HepG2 (cell line): ENCODE measurements around the gene P3H3. TPM values are rescaled to one million over a fixed set of nuclear protein-coding genes. Genes with fewer than 3 reads are reported as not detected.

ENCODE experiments used
- ARNT ChIP-seq: fragments of 450-650 bp; IDR thresholded peaks from 2 replicates; pipeline ENCODE4 v1.6.1; 2017
- CBX1 ChIP-seq: IDR thresholded peaks from one replicate; pipeline ENCODE4 v1.6.1; 2016; ENCODE audit warnings: antibody characterized with exemption, low read depth
- DMAP1 ChIP-seq: IDR thresholded peaks from 2 replicates; pipeline ENCODE4 v1.6.1; 2016
- EHMT2 ChIP-seq: fragments of 200-600 bp; sonication (generic); IDR thresholded peaks from 2 replicates; pipeline ENCODE4 v1.7.0; 2017; ENCODE audit warnings: antibody characterized with exemption, low read depth, low read length, borderline replicate concordance
- ETV5 ChIP-seq: IDR thresholded peaks from 2 replicates; pipeline ENCODE4 v1.6.1; 2018; ENCODE audit warnings: missing biosample characterization, missing genetic modification reagents, inconsistent platforms, borderline replicate concordance
- FOXM1 ChIP-seq: sonication (generic); formaldehyde crosslinking; IDR thresholded peaks from 2 replicates; pipeline ENCODE4 v1.5.0; 2020; ENCODE audit warnings: missing genetic modification reagents
- FUBP1 ChIP-seq: sonication (generic); formaldehyde crosslinking; IDR thresholded peaks from 2 replicates; pipeline ENCODE4 v1.5.1; 2020; ENCODE audit warnings: missing genetic modification reagents, mild to moderate bottlenecking, borderline replicate concordance
- GMEB1 ChIP-seq: sonication (generic); formaldehyde crosslinking; IDR thresholded peaks from 2 replicates; pipeline ENCODE4 v1.5.1; 2020; ENCODE audit warnings: missing genetic modification reagents, mild to moderate bottlenecking, borderline replicate concordance
- PREB ChIP-seq: sonication (generic); formaldehyde crosslinking; IDR thresholded peaks from 2 replicates; pipeline ENCODE4 v1.4.0; 2020; ENCODE audit warnings: missing genetic modification reagents
- RFXAP ChIP-seq: sonication (generic); formaldehyde crosslinking; IDR thresholded peaks from 2 replicates; pipeline ENCODE4 v1.4.0; 2020; ENCODE audit warnings: missing genetic modification reagents, borderline replicate concordance
- SNAI1 ChIP-seq: sonication (generic); formaldehyde crosslinking; IDR thresholded peaks from 2 replicates; pipeline ENCODE4 v1.5.0; 2020; ENCODE audit warnings: mild to moderate bottlenecking, missing genetic modification reagents, borderline replicate concordance
- THAP7 ChIP-seq: sonication (generic); formaldehyde crosslinking; IDR thresholded peaks from 2 replicates; pipeline ENCODE4 v1.8.1; 2023; ENCODE audit warnings: mild to moderate bottlenecking, missing genetic modification reagents
- XRCC5 ChIP-seq: fragments of 200-400 bp; formaldehyde crosslinking; optimal IDR thresholded peaks from 2 replicates; pipeline ENCODE3; 2017; ENCODE audit warnings: mild to moderate bottlenecking, low read length
- ZMAT3 ChIP-seq: sonication (generic); formaldehyde crosslinking; conservative IDR thresholded peaks from 2 replicates; pipeline ENCODE4 v1.7.0; 2021; ENCODE audit warnings: missing genetic modification reagents
- ZNF160 ChIP-seq: sonication (generic); formaldehyde crosslinking; IDR thresholded peaks from 2 replicates; pipeline ENCODE4 v1.8.0; 2022; ENCODE audit warnings: mild to moderate bottlenecking, inconsistent platforms, missing genetic modification reagents
- ZNF276 ChIP-seq: sonication (generic); formaldehyde crosslinking; IDR thresholded peaks from 2 replicates; pipeline ENCODE4 v1.4.0; 2020; ENCODE audit warnings: mild to moderate bottlenecking, low read depth, missing genetic modification reagents
- ZNF317 ChIP-seq: sonication (generic); formaldehyde crosslinking; IDR thresholded peaks from 2 replicates; pipeline ENCODE4 v1.5.0; 2020; ENCODE audit warnings: mild to moderate bottlenecking, missing genetic modification reagents
- ZNF430 ChIP-seq: sonication (generic); formaldehyde crosslinking; IDR thresholded peaks from 2 replicates; pipeline ENCODE4 v1.9.0; 2021; ENCODE audit warnings: mild to moderate bottlenecking, missing genetic modification reagents
- ZNF432 ChIP-seq: sonication (generic); formaldehyde crosslinking; IDR thresholded peaks from 2 replicates; pipeline ENCODE4 v1.5.0; 2020; ENCODE audit warnings: missing genetic modification reagents, mild to moderate bottlenecking, borderline replicate concordance
- ZNF629 ChIP-seq: sonication (generic); formaldehyde crosslinking; conservative IDR thresholded peaks from 2 replicates; pipeline ENCODE4 v1.5.0; 2020; ENCODE audit warnings: missing genetic modification reagents
- ZNF782 ChIP-seq: sonication (generic); formaldehyde crosslinking; IDR thresholded peaks from 2 replicates; pipeline ENCODE4 v1.4.0; 2020; ENCODE audit warnings: missing genetic modification reagents, mild to moderate bottlenecking, borderline replicate concordance
- polyA plus RNA-seq, 8 experiments: library from polyadenylated mRNA; depleted of rRNA in 3 of 8; stranded (reverse) in 7 of 8; unstranded in 1 of 8; fragments of >200 nt; fragmentation: Illumina TruSeq in 4 of 8; extraction: Trizol in 4 of 8; gene quantifications; 2 replicates each; pipeline versions ENCODE4 v1.2.1 to v1.2.3, GENCODE V29; 2011 to 2016; ENCODE audit warnings: low read depth in 4 of 8, missing spikeins in 1 of 8, mixed read lengths in 1 of 8; ENCODE audit not compliant: insufficient read depth in 1 of 8
- total RNA-seq, 5 experiments: library from RNA; depleted of rRNA; stranded (reverse); fragments of >200 nt; fragmentation: Illumina TruSeq; extraction: Trizol; gene quantifications; 2 replicates each; pipeline ENCODE4 v1.2.3, GENCODE V29; 2016; ENCODE audit warnings: low read depth in 1 of 5

Gene P3H3
- total and polyA plus RNA-seq, 2 of the 13 experiments (the other 11 are each of a cell fraction or from before 2014, with no cell fraction given), result 20.1 to 20.5 TPM

GRCh38 chr12:6828781-6829535, 751 bp downstream of the P3H3 start (continued):
- TF ChIP-seq FOXM1 (no peak), ZNF430 (CRISPR knock-in tag) (peak; percentile 37; the same call in 1 of the 2 replicates), CBX1 (no peak), FUBP1 (CRISPR knock-in tag) (no peak), ZNF782 (CRISPR knock-in tag) (no peak), DMAP1 (CRISPR knock-in tag) (peak; percentile 89), PREB (CRISPR knock-in tag) (no peak), ZMAT3 (peak; percentile 92), ETV5 (CRISPR knock-in tag) (no peak), ZNF629 (no peak), ZNF276 (CRISPR knock-in tag) (0 out of 2 replicates have a peak, but pooled peaks have one; percentile 19), THAP7 (CRISPR knock-in tag) (peak; percentile 71; the same call in 1 of the 2 replicates), ZNF160 (CRISPR knock-in tag) (no peak), ZNF432 (0 out of 2 replicates have a peak, but pooled peaks have one; percentile 40), RFXAP (CRISPR knock-in tag) (no peak), ARNT (no peak), ZNF317 (CRISPR knock-in tag) (peak; percentile 51; the same call in 1 of the 2 replicates), SNAI1 (CRISPR knock-in tag) (0 out of 2 replicates have a peak, but pooled peaks have one; percentile 79), XRCC5 (no peak), GMEB1 (CRISPR knock-in tag) (peak; percentile 15; the same call in 1 of the 2 replicates), EHMT2 (no peak)
